MM.1S (cell line): Measurements from ENCODE around the gene TMEM25.

Experiments used
- DNase-seq: peaks from one replicate; pipeline ENCODE4 v3.0.0-alpha.2; 2015
- H2AFZ ChIP-seq: fragments of 300-600 bp; sonication (generic); 2 replicates; pipeline ENCODE4 v1.6.0; 2016; ENCODE audit warnings: antibody characterized with exemption, low read length
- H3F3A ChIP-seq: fragments of 300-600 bp; sonication (generic); 2 replicates; pipeline ENCODE4 v1.6.1; 2016; ENCODE audit warnings: mild to moderate bottlenecking, antibody characterized with exemption, low read length, moderate library complexity, mixed read lengths; ENCODE audit not compliant: insufficient read depth
- H3K27ac ChIP-seq: fragments of 300-600 bp; sonication (generic); 2 replicates; pipeline ENCODE4 v1.5.1; 2016; ENCODE audit warnings: mild to moderate bottlenecking, low read length
- H3K27me3 ChIP-seq: fragments of 300-600 bp; sonication (generic); replicated peaks from 2 replicates; pipeline ENCODE4 v1.6.0; 2016; ENCODE audit warnings: low read length; ENCODE audit not compliant: insufficient read depth
- H3K36me3 ChIP-seq: fragments of 300-600 bp; sonication (generic); replicated peaks from 2 replicates; pipeline ENCODE4 v1.6.1; 2016; ENCODE audit warnings: mild to moderate bottlenecking, low read length, mixed read lengths; ENCODE audit not compliant: insufficient read depth
- H3K4me1 ChIP-seq: fragments of 300-600 bp; sonication (generic); 2 replicates; pipeline ENCODE4 v1.6.1; 2016; ENCODE audit warnings: low read length, mixed read lengths
- H3K4me2 ChIP-seq: fragments of 300-600 bp; sonication (generic); 2 replicates; pipeline ENCODE4 v1.6.0; 2016; ENCODE audit warnings: low read depth, low read length
- H3K4me3 ChIP-seq: fragments of 300-600 bp; sonication (generic); 2 replicates; pipeline ENCODE4 v1.5.1; 2016; ENCODE audit warnings: low read length, mixed read lengths
- H3K79me2 ChIP-seq: fragments of 300-600 bp; sonication (generic); 2 replicates; pipeline ENCODE4 v1.6.1; 2016; ENCODE audit warnings: mixed run types, low read length, mixed read lengths
- H3K9ac ChIP-seq: fragments of 300-600 bp; sonication (generic); 2 replicates; pipeline ENCODE4 v1.6.1; 2016; ENCODE audit warnings: low read length, mixed read lengths
- H3K9me2 ChIP-seq: fragments of 300-600 bp; sonication (generic); replicated peaks from 2 replicates; pipeline ENCODE4 v1.6.1; 2016; ENCODE audit warnings: mild to moderate bottlenecking, low read length, mixed read lengths; ENCODE audit not compliant: insufficient read depth
- H3K9me3 ChIP-seq: fragments of 300-600 bp; sonication (generic); replicated peaks from 2 replicates; pipeline ENCODE4 v1.6.1; 2016; ENCODE audit warnings: mild to moderate bottlenecking, low read length, mixed read lengths; ENCODE audit not compliant: insufficient read depth
- H4K20me1 ChIP-seq: fragments of 300-600 bp; sonication (generic); 2 replicates; pipeline ENCODE4 v1.6.1; 2016; ENCODE audit warnings: mild to moderate bottlenecking, low read length, moderate library complexity, mixed read lengths; ENCODE audit not compliant: insufficient read depth
- EZH2 ChIP-seq: fragments of 300-600 bp; sonication (generic); optimal IDR thresholded peaks from 2 replicates; pipeline ENCODE3; 2017; ENCODE audit warnings: low read depth, mild to moderate bottlenecking, antibody characterized with exemption, low read length, mixed read lengths
- EZH2phosphoT487 ChIP-seq: fragments of 300-600 bp; sonication (generic); IDR thresholded peaks from 2 replicates; pipeline ENCODE4 v1.6.1; 2018; ENCODE audit warnings: antibody characterized with exemption, low read length
- TF ChIP-seq, protein P1 (sequence below): fragments of 300-600 bp; sonication (generic); IDR thresholded peaks from 2 replicates; pipeline ENCODE4 v1.5.1; 2016; ENCODE audit warnings: antibody characterized with exemption, low read length, mixed read lengths

Gene TMEM25

DNA sequence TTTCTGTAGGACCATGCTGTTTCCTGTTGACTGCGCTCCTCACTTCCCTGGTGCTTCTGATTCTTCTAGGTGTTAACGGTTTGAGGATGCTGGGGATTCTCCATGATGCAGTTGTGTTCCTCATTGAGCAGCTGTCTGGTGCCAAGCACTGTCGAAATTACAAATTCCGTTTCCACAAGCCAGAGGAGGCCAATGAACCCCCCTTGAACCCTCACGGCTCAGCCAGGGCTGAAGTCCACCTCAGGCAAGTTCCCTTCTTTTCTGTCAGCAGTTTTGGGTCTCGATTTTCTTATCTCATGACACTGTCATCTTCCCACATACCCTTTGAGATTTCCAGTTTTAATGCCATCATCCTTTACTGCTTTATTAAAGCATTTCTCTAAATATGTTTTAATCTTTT lies 11.4 kb upstream of the TMEM25 start:
- Histone ChIP-seq H3K9me2 (no peaks in the 10 kb centered on the region), H3K79me2 (no peaks in the 10 kb centered on the region), H4K20me1 (no peaks in the 10 kb centered on the region), H2AFZ (no peak overlapping the region), H3K27ac (no peak overlapping the region), H3K4me1 (no peaks in the 10 kb centered on the region), H3K9ac (no peak overlapping the region), H3K36me3 (peaks cover 18% of the 10 kb centered on the region), H3K4me2 (no peak overlapping the region), H3K4me3 (no peak overlapping the region), H3K9me3 (no peaks in the 10 kb centered on the region), H3F3A (no peaks in the 10 kb centered on the region), H3K27me3 (no peaks in the 10 kb centered on the region)
- TF ChIP-seq EZH2phosphoT487: no peak
- TF ChIP-seq, protein P1, sequence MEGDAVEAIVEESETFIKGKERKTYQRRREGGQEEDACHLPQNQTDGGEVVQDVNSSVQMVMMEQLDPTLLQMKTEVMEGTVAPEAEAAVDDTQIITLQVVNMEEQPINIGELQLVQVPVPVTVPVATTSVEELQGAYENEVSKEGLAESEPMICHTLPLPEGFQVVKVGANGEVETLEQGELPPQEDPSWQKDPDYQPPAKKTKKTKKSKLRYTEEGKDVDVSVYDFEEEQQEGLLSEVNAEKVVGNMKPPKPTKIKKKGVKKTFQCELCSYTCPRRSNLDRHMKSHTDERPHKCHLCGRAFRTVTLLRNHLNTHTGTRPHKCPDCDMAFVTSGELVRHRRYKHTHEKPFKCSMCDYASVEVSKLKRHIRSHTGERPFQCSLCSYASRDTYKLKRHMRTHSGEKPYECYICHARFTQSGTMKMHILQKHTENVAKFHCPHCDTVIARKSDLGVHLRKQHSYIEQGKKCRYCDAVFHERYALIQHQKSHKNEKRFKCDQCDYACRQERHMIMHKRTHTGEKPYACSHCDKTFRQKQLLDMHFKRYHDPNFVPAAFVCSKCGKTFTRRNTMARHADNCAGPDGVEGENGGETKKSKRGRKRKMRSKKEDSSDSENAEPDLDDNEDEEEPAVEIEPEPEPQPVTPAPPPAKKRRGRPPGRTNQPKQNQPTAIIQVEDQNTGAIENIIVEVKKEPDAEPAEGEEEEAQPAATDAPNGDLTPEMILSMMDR: no peak
- TF ChIP-seq EZH2: no peak
- no peak for DNase-seq

DNA sequence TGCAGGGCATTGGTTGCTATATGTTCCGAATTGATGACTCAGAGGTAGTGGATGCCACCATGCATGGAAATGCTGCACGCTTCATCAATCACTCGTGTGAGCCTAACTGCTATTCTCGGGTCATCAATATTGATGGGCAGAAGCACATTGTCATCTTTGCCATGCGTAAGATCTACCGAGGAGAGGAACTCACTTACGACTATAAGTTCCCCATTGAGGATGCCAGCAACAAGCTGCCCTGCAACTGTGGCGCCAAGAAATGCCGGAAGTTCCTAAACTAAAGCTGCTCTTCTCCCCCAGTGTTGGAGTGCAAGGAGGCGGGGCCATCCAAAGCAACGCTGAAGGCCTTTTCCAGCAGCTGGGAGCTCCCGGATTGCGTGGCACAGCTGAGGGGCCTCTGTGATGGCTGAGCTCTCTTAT lies 9.1 kb upstream of the TMEM25 start:
- Histone ChIP-seq H3K4me1 (no peaks in the 10 kb centered on the region), H3F3A (no peaks in the 10 kb centered on the region), H3K4me3 (no peak overlapping the region), H2AFZ (no peak overlapping the region), H3K27me3 (no peaks in the 10 kb centered on the region), H3K36me3 (peaks cover 14% of the 10 kb centered on the region), H3K9ac (no peak overlapping the region), H3K27ac (no peak overlapping the region), H3K9me2 (no peaks in the 10 kb centered on the region), H4K20me1 (no peaks in the 10 kb centered on the region), H3K9me3 (no peaks in the 10 kb centered on the region), H3K79me2 (no peaks in the 10 kb centered on the region), H3K4me2 (no peak overlapping the region)
- no peak for DNase-seq
- TF ChIP-seq, protein P1: no peak
- no peak for TF ChIP-seq EZH2
- no peak for TF ChIP-seq EZH2phosphoT487

DNA sequence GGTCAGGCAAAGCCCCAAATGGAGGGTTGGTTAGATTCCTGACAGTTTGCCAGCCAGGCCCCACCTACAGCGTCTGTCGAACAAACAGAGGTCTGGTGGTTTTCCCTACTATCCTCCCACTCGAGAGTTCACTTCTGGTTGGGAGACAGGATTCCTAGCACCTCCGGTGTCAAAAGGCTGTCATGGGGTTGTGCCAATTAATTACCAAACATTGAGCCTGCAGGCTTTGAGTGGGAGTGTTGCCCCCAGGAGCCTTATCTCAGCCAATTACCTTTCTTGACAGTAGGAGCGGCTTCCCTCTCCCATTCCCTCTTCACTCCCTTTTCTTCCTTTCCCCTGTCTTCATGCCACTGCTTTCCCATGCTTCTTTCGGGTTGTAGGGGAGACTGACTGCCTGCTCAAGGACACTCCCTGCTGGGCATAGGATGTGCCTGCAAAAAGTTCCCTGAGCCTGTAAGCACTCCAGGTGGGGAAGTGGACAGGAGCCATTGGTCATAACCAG lies 8.4 kb upstream of the TMEM25 start:
- H3K36me3 ChIP-seq: peaks cover 14% of the 10 kb centered on the region
- H4K20me1 ChIP-seq: no peaks in the 10 kb centered on the region
- no peaks in the 10 kb centered on the region for H3K4me1 ChIP-seq
- no peaks in the 10 kb centered on the region for H3K27me3 ChIP-seq
- DNase-seq: no peak
- no peaks in the 10 kb centered on the region for H3K9me3 ChIP-seq
- H3K4me3 ChIP-seq: no peak overlapping the region
- H3F3A ChIP-seq: no peaks in the 10 kb centered on the region
- TF ChIP-seq EZH2phosphoT487: no peak
- TF ChIP-seq, protein P1: peak; percentile 16; the same call in 1 of the 2 replicates
- TF ChIP-seq EZH2: no peak
- H3K27ac ChIP-seq: no peak overlapping the region
- H3K79me2 ChIP-seq: no peaks in the 10 kb centered on the region
- no peak overlapping the region for H3K9ac ChIP-seq
- H3K4me2 ChIP-seq: no peak overlapping the region
- no peaks in the 10 kb centered on the region for H3K9me2 ChIP-seq
- H2AFZ ChIP-seq: no peak overlapping the region
